ENCODE results near the gene RESF1.

DNA sequence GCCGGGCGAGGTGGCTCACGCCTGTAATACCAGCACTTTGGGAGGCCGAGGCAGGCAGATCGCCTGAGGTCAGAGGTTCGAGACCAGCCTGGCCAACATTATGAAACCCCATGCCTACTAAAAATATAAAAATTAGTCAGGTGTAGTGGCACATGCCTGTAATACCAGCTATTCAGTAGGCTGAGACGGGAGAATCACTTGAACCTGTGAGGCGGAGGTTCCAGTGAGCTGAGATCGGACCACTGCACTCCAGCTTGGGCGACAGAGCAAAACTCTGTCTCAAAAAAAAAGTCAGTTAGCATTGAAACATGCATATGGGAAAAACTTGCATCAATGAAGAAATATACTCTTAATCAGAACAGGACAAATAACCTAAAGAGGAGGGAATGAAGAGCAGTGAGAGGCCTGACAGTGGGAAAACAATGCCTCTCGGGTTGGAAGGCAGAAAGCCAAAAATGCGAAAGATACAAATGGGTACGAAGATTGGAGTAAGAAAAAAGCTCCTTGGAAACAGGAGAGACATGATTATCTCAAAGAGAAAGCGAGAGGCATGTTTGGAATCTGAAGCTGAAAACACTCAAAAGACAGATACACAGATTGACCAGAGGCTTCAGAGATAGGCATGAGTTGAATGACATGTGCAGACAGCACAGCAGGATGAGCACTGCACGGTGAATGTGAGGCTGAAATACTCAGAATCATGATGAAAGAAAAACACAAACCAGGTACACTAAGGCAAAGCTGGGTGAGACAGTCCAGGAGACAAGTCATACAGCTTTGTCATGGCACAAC, 30.6 kb downstream of the RESF1 start:
- TF ChIP-seq, protein P1, sequence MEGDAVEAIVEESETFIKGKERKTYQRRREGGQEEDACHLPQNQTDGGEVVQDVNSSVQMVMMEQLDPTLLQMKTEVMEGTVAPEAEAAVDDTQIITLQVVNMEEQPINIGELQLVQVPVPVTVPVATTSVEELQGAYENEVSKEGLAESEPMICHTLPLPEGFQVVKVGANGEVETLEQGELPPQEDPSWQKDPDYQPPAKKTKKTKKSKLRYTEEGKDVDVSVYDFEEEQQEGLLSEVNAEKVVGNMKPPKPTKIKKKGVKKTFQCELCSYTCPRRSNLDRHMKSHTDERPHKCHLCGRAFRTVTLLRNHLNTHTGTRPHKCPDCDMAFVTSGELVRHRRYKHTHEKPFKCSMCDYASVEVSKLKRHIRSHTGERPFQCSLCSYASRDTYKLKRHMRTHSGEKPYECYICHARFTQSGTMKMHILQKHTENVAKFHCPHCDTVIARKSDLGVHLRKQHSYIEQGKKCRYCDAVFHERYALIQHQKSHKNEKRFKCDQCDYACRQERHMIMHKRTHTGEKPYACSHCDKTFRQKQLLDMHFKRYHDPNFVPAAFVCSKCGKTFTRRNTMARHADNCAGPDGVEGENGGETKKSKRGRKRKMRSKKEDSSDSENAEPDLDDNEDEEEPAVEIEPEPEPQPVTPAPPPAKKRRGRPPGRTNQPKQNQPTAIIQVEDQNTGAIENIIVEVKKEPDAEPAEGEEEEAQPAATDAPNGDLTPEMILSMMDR (IDR thresholded peaks at IDR 0.05 in 2 of 3, conservative IDR thresholded peaks at IDR 0.05 in 1 of 3; ENCODE audit: borderline replicate concordance in 1 of 3, insufficient read depth in 1 of 3, low read depth in 2 of 3, low read length in 2 of 3) = no peak
- no peak for TF ChIP-seq POLR2A (IDR thresholded peaks at IDR 0.05; ENCODE audit: borderline replicate concordance, extremely low read depth, insufficient read depth, insufficient read length)
- TF ChIP-seq EZH2 (IDR thresholded peaks at IDR 0.05) = no peak
- TF ChIP-seq, protein P2, sequence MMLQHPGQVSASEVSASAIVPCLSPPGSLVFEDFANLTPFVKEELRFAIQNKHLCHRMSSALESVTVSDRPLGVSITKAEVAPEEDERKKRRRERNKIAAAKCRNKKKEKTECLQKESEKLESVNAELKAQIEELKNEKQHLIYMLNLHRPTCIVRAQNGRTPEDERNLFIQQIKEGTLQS (IDR thresholded peaks at IDR 0.05) = no peak
- no peak for TF ChIP-seq POLR2AphosphoS5 (IDR thresholded peaks at IDR 0.05; ENCODE audit: low read depth, low read length)
- TF ChIP-seq TCF7L2 (IDR thresholded peaks at IDR 0.05; ENCODE audit: borderline replicate concordance, extremely low read depth, insufficient read depth, insufficient read length) = no peak
- no peak for TF ChIP-seq SRF (IDR thresholded peaks at IDR 0.05; ENCODE audit: low read depth)

Data from HCT116 (cell line).